ENCODE results near the gene CYP39A1. TPM values are rescaled to one million over a fixed set of nuclear protein-coding genes. Genes with fewer than 3 reads are reported as not detected.

Gene CYP39A1
- total RNA-seq, 2 donors from 2014 or later = 1.8 to 3.8 TPM

- DNase-seq = no peak
- H3K4me3 Mint-ChIP-seq = no peak overlapping the region
- H3K27me3 ChIP-seq (ENCODE audit: control insufficient read depth, insufficient read depth, low read length, poor library complexity, severe bottlenecking) = no peaks in the 10 kb centered on the region
- H3K4me1 Mint-ChIP-seq = peaks cover 29% of the 10 kb centered on the region
- no peak overlapping the region for H3K9ac ChIP-seq (ENCODE audit: extremely low read depth, low read length, poor library complexity, severe bottlenecking)
- TF ChIP-seq, protein P1, sequence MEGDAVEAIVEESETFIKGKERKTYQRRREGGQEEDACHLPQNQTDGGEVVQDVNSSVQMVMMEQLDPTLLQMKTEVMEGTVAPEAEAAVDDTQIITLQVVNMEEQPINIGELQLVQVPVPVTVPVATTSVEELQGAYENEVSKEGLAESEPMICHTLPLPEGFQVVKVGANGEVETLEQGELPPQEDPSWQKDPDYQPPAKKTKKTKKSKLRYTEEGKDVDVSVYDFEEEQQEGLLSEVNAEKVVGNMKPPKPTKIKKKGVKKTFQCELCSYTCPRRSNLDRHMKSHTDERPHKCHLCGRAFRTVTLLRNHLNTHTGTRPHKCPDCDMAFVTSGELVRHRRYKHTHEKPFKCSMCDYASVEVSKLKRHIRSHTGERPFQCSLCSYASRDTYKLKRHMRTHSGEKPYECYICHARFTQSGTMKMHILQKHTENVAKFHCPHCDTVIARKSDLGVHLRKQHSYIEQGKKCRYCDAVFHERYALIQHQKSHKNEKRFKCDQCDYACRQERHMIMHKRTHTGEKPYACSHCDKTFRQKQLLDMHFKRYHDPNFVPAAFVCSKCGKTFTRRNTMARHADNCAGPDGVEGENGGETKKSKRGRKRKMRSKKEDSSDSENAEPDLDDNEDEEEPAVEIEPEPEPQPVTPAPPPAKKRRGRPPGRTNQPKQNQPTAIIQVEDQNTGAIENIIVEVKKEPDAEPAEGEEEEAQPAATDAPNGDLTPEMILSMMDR (conservative IDR thresholded peaks at IDR 0.05) = no peak
- no peaks in the 10 kb centered on the region for H3K9me3 Mint-ChIP-seq
- no peaks in the 10 kb centered on the region for H3K36me3 ChIP-seq (ENCODE audit: control insufficient read depth, insufficient read depth, low read length)
- peaks cover 8% of the 10 kb centered on the region for H3K4me1 ChIP-seq (ENCODE audit: control insufficient read depth, insufficient read depth, low read length)
- H3K4me3 ChIP-seq (ENCODE audit: low read length) = no peak overlapping the region
- H3K36me3 Mint-ChIP-seq (ENCODE audit: low read depth) = no peaks in the 10 kb centered on the region
- no peak overlapping the region for H3K27ac Mint-ChIP-seq
- H3K27me3 Mint-ChIP-seq (ENCODE audit: insufficient read depth) = no peaks in the 10 kb centered on the region
- no peak overlapping the region for H3K27ac ChIP-seq (ENCODE audit: low read depth, low read length)
- no peaks in the 10 kb centered on the region for H3K9me3 ChIP-seq (ENCODE audit: control insufficient read depth, low read length)
- 50 to 72% methylated on average over 2 to 3 of the region's 3 CpGs for WGBS, 2 experiments (ENCODE audit: insufficient coverage in 1 of 2, insufficient read length in 1 of 2)
Measured at GRCh38 chr6:46530896-46531295, 121.7 kb downstream of the CYP39A1 start.

DNA sequence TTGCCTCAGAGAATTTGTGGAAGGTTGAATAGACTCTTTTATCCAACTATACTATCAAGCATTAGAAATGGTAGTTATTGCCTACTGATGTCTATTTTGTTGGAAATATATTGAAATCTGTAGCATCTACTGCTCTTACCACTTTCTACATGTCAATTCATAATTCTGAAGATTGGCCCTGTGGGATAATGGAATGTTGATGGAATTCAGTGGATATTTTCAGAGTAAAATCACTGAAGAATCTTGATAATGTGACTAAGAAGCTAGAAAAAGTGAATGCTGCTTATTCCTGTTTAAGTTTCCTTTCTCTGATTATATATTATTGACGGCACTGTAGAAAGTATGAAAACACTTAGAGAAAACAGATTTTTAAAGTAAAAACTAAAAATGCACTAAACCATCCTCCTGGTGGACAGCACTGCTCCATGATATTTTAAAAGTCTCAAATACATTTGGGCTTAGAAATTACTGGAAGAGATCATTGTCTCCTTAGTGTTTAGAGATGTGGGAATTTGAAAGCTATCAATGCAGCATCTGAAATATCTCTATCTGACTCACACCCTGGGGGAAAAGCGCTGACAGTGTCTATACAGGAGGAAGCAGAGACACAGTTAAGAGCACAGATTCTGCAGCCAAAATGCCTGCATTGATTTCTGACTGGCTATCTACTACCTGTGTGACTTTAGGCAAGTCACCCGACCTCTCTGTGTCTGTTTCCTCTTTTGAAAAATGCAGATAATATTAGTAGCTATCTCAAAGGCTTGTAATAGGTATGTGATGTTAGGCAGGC, 123.5 kb downstream of the CYP39A1 start:
- Histone ChIP-seq H3K4me3 (ENCODE audit: low read length) (no peak overlapping the region), H3K27ac (ENCODE audit: low read depth, low read length) (no peak overlapping the region), H3K9me3 (ENCODE audit: control insufficient read depth, low read length) (no peaks in the 10 kb centered on the region), H3K27me3 (ENCODE audit: control insufficient read depth, insufficient read depth, low read length, poor library complexity, severe bottlenecking) (no peaks in the 10 kb centered on the region), H3K4me1 (ENCODE audit: control insufficient read depth, insufficient read depth, low read length) (peaks cover 8% of the 10 kb centered on the region), H3K36me3 (ENCODE audit: control insufficient read depth, insufficient read depth, low read length) (no peaks in the 10 kb centered on the region), H3K9ac (ENCODE audit: extremely low read depth, low read length, poor library complexity, severe bottlenecking) (no peak overlapping the region)
- H3K36me3 Mint-ChIP-seq (ENCODE audit: low read depth) = no peaks in the 10 kb centered on the region
- TF ChIP-seq, protein P1 (conservative IDR thresholded peaks at IDR 0.05) = no peak
- no peaks in the 10 kb centered on the region for H3K9me3 Mint-ChIP-seq
- peaks cover 29% of the 10 kb centered on the region for H3K4me1 Mint-ChIP-seq
- no peak for DNase-seq
- H3K27ac Mint-ChIP-seq = no peak overlapping the region
- no peak overlapping the region for H3K4me3 Mint-ChIP-seq
- 94 to 100% methylated on average over 1 to 3 of the region's 3 CpGs for WGBS, 2 experiments (ENCODE audit: insufficient coverage in 1 of 2, insufficient read length in 1 of 2)
- no peaks in the 10 kb centered on the region for H3K27me3 Mint-ChIP-seq (ENCODE audit: insufficient read depth)

DNA sequence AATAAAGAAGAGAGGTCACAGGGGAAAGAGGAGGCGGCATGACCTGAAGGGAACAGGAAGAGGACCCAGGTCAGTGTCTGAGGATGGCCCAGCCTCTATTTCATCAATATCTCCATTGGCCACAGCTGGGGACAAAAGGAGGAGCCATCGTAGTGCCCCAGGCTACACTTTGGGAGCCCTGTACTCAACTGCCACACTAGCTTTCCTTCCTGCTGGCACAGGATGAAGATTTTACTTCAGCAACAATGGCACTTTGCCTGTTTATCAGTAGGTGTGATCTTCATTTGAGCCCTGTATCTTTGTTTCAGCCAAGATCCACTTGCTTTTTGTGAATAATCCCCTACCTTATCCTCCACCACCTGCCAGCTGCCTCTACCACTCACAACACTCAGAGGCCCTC, 126.0 kb downstream of the CYP39A1 start:
- peaks cover 4% of the 10 kb centered on the region for H3K9me3 ChIP-seq (ENCODE audit: control insufficient read depth, low read length)
- H3K27ac ChIP-seq (ENCODE audit: low read depth, low read length) = no peak overlapping the region
- no peaks in the 10 kb centered on the region for H3K36me3 ChIP-seq (ENCODE audit: control insufficient read depth, insufficient read depth, low read length)
- no peak overlapping the region for H3K27ac Mint-ChIP-seq
- no peak overlapping the region for H3K4me3 ChIP-seq (ENCODE audit: low read length)
- no peaks in the 10 kb centered on the region for H3K27me3 Mint-ChIP-seq (ENCODE audit: insufficient read depth)
- 75 to 83% methylated on average over 1 to 2 of the region's 2 CpGs for WGBS, 2 experiments (ENCODE audit: insufficient coverage in 1 of 2, insufficient read length in 1 of 2)
- DNase-seq = peak; percentile 74
- TF ChIP-seq, protein P1 (conservative IDR thresholded peaks at IDR 0.05) = no peak
- H3K9me3 Mint-ChIP-seq = no peaks in the 10 kb centered on the region
- H3K9ac ChIP-seq (ENCODE audit: extremely low read depth, low read length, poor library complexity, severe bottlenecking) = no peak overlapping the region
- peaks cover 29% of the 10 kb centered on the region for H3K4me1 Mint-ChIP-seq
- no peaks in the 10 kb centered on the region for H3K36me3 Mint-ChIP-seq (ENCODE audit: low read depth)
- no peak overlapping the region for H3K4me3 Mint-ChIP-seq
- peaks cover 8% of the 10 kb centered on the region for H3K4me1 ChIP-seq (ENCODE audit: control insufficient read depth, insufficient read depth, low read length)
- no peaks in the 10 kb centered on the region for H3K27me3 ChIP-seq (ENCODE audit: control insufficient read depth, insufficient read depth, low read length, poor library complexity, severe bottlenecking)

Data from endodermal cell (in vitro differentiated cells).